Keratinocyte (primary cell): ENCODE measurements around the gene ECM2. TPM values are rescaled to one million over a fixed set of nuclear protein-coding genes. Genes with fewer than 3 reads are reported as not detected.

Experiments used
- DNase-seq: peaks from one replicate; pipeline ENCODE4 v3.0.0-alpha.2; 2011; ENCODE audit warnings: low read depth, missing footprints, low spot score
- FAIRE-seq: peaks from 2 replicates; lab custom pipeline; 2011; peaks lifted over from hg19 to GRCh38; lab: Jason Lieb, UNC
- H2AFZ ChIP-seq: 2 replicates; pipeline ENCODE4 v1.6.0; 2012; ENCODE audit warnings: low read length, control low read depth, inconsistent platforms; ENCODE audit not compliant: control insufficient read depth
- H3K27ac ChIP-seq: 2 replicates; pipeline ENCODE4 v1.5.1; 2011; ENCODE audit warnings: low read length; ENCODE audit not compliant: control insufficient read depth, insufficient read depth
- H3K27me3 ChIP-seq: 3 replicates; pipeline ENCODE4 v1.6.0; 2011; ENCODE audit warnings: low read length; ENCODE audit not compliant: control insufficient read depth, insufficient read depth; ENCODE audit errors: extremely low read depth
- H3K36me3 ChIP-seq, 2 experiments: 2 replicates in 1 of 2; 3 replicates in 1 of 2; pipeline ENCODE4 v1.5.1; 2011; ENCODE audit warnings: low read length in 2 of 2, mild to moderate bottlenecking in 1 of 2; ENCODE audit not compliant: control insufficient read depth in 2 of 2, insufficient read depth in 2 of 2; ENCODE audit errors: extremely low read depth in 1 of 2
- H3K4me1 ChIP-seq: 3 replicates; pipeline ENCODE4 v1.5.1; 2011; ENCODE audit warnings: low read length; ENCODE audit not compliant: control insufficient read depth, insufficient read depth; ENCODE audit errors: extremely low read depth
- H3K4me2 ChIP-seq: 3 replicates; pipeline ENCODE4 v1.6.0; 2011; ENCODE audit warnings: low read depth, low read length; ENCODE audit not compliant: control insufficient read depth, insufficient read depth; ENCODE audit errors: extremely low read depth
- H3K4me3 ChIP-seq, 3 experiments: fragments of 200-600 bp in 1 of 3; sonication (generic) in 1 of 3; 2 replicates in 2 of 3; 3 replicates in 1 of 3; pipeline ENCODE4 v1.5.1; 2011 to 2016; ENCODE audit warnings: low read length in 3 of 3, mild to moderate bottlenecking in 3 of 3, control low read depth in 2 of 3, inconsistent platforms in 1 of 3, low read depth in 1 of 3, mixed read lengths in 1 of 3, mixed run types in 1 of 3, moderate library complexity in 1 of 3; ENCODE audit not compliant: control insufficient read depth in 2 of 3, insufficient read depth in 2 of 3; ENCODE audit errors: extremely low read depth in 1 of 3
- H3K79me2 ChIP-seq: 2 replicates; pipeline ENCODE4 v1.6.0; 2012; ENCODE audit warnings: low read length; ENCODE audit not compliant: control insufficient read depth, insufficient read depth
- H3K9ac ChIP-seq: 3 replicates; pipeline ENCODE4 v1.6.0; 2011; ENCODE audit warnings: low read length; ENCODE audit not compliant: control insufficient read depth, insufficient read depth; ENCODE audit errors: extremely low read depth
- H3K9me1 ChIP-seq: 3 replicates; pipeline ENCODE4 v1.6.0; 2011; ENCODE audit warnings: low read length; ENCODE audit not compliant: control insufficient read depth, insufficient read depth; ENCODE audit errors: extremely low read depth
- H3K9me3 ChIP-seq: 2 replicates; pipeline ENCODE4 v1.5.1; 2012; ENCODE audit warnings: low read depth, low read length; ENCODE audit not compliant: control insufficient read depth
- H4K20me1 ChIP-seq: 3 replicates; pipeline ENCODE4 v1.6.0; 2011; ENCODE audit warnings: low read length; ENCODE audit not compliant: control insufficient read depth, insufficient read depth; ENCODE audit errors: extremely low read depth
- EZH2 ChIP-seq: IDR thresholded peaks from one replicate; pipeline ENCODE4 v1.6.1; 2012; ENCODE audit warnings: inconsistent platforms, mild to moderate bottlenecking, low read length, moderate library complexity
- dilution Hi-C: fragments of 300-500 bp; cut with MboI; formaldehyde crosslinking; loops from one replicate; pipeline ENCODE4 v1.7.0; 2020; ENCODE audit warnings: low sequenced_read_pairs; ENCODE audit not compliant: extremely low pct_ligation_motif_present
- polyA plus RNA-seq, 5 experiments: library from polyadenylated mRNA; depleted of rRNA in 3 of 5; stranded (reverse) in 3 of 5; stranded (forward) in 1 of 5; unstranded in 1 of 5; fragments of >200 nt; gene quantifications; 1 replicate in 1 of 5; 2 replicates in 3 of 5; 3 replicates in 1 of 5; pipeline versions ENCODE4 v1.2.1 to v1.2.3, GENCODE V29; 2011 to 2012; ENCODE audit warnings: missing spikeins in 2 of 5, low read depth in 1 of 5, low replicate concordance in 1 of 5
- TF ChIP-seq, protein P1 (sequence below), 3 experiments: IDR thresholded peaks in 1 of 3; conservative IDR thresholded peaks in 1 of 3; optimal IDR thresholded peaks in 1 of 3; 2 replicates in 2 of 3; 3 replicates in 1 of 3; pipeline versions ENCODE3 to v1.5.1; 2011; ENCODE audit warnings: low read length in 3 of 3, mild to moderate bottlenecking in 3 of 3, moderate library complexity in 2 of 3, control low read depth in 1 of 3, inconsistent platforms in 1 of 3; ENCODE audit not compliant: insufficient read depth in 2 of 3; ENCODE audit errors: extremely low read depth in 1 of 3

Gene ECM2
- polyA plus RNA-seq, 1 donor (not counting 4 experiments of a cell fraction or from before 2014, with no cell fraction given): 0.75 TPM

DNA sequence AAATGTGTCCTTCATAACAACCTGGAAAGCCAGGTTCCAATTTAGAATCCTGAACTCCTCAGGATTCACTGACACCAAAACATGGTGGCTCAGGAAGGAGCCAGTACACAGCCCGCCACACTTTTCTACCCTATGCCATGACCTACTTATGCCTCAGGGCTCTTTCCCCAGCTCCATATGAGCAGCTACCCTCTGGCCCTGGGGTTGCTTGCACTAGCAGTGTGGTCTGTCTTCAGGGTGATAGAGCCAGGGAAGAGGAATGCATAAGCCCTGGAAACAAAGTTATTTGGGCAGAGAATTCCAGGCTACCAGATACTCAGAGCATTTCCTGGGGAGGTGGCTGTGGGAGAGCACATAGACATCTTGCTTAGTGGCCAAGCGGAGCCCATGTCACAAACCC is 15.0 kb upstream of the ECM2 start:
- Histone ChIP-seq H3K27ac (no peak overlapping the region), H2AFZ (no peak overlapping the region), H3K27me3 (no peaks in the 10 kb centered on the region), H3K4me1 (no peaks in the 10 kb centered on the region), H3K4me3 (no peak overlapping the region), H3K79me2 (no peaks in the 10 kb centered on the region), H3K9me1 (no peaks in the 10 kb centered on the region), H3K9me3 (no peaks in the 10 kb centered on the region), H4K20me1 (no peaks in the 10 kb centered on the region), H3K9ac (no peak overlapping the region), H3K4me2 (no peak overlapping the region), H3K36me3 (no peaks in the 10 kb centered on the region)
- DNase-seq: no peak
- dilution Hi-C loops: no loop called here
- no peak for FAIRE-seq
- no peak for TF ChIP-seq EZH2
- TF ChIP-seq, protein P1, sequence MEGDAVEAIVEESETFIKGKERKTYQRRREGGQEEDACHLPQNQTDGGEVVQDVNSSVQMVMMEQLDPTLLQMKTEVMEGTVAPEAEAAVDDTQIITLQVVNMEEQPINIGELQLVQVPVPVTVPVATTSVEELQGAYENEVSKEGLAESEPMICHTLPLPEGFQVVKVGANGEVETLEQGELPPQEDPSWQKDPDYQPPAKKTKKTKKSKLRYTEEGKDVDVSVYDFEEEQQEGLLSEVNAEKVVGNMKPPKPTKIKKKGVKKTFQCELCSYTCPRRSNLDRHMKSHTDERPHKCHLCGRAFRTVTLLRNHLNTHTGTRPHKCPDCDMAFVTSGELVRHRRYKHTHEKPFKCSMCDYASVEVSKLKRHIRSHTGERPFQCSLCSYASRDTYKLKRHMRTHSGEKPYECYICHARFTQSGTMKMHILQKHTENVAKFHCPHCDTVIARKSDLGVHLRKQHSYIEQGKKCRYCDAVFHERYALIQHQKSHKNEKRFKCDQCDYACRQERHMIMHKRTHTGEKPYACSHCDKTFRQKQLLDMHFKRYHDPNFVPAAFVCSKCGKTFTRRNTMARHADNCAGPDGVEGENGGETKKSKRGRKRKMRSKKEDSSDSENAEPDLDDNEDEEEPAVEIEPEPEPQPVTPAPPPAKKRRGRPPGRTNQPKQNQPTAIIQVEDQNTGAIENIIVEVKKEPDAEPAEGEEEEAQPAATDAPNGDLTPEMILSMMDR (optimal IDR thresholded peaks at IDR 0.05 in 1 of 3, IDR thresholded peaks at IDR 0.05 in 1 of 3, conservative IDR thresholded peaks at IDR 0.05 in 1 of 3; ENCODE audit: extremely low read depth in 1 of 3, insufficient read depth in 2 of 3, low read length in 3 of 3): no peak

- no peak overlapping the region for H3K27ac ChIP-seq
- H3K4me2 ChIP-seq: no peak overlapping the region
- DNase-seq (no peak), FAIRE-seq (no peak)
- H3K36me3 ChIP-seq: no peaks in the 10 kb centered on the region
- H3K4me1 ChIP-seq: no peaks in the 10 kb centered on the region
- H3K9me3 ChIP-seq: no peaks in the 10 kb centered on the region
- H2AFZ ChIP-seq: no peak overlapping the region
- TF ChIP-seq, protein P1 (optimal IDR thresholded peaks at IDR 0.05 in 1 of 3, IDR thresholded peaks at IDR 0.05 in 1 of 3, conservative IDR thresholded peaks at IDR 0.05 in 1 of 3; ENCODE audit: extremely low read depth in 1 of 3, insufficient read depth in 2 of 3, low read length in 3 of 3): no peak
- no peak overlapping the region for H3K9ac ChIP-seq
- H4K20me1 ChIP-seq: no peaks in the 10 kb centered on the region
- H3K4me3 ChIP-seq: no peak overlapping the region
- dilution Hi-C loops: no loop called here
- no peaks in the 10 kb centered on the region for H3K9me1 ChIP-seq
- H3K27me3 ChIP-seq: no peaks in the 10 kb centered on the region
- no peaks in the 10 kb centered on the region for H3K79me2 ChIP-seq
Observed at GRCh38 chr9:92547356-92547755, 11.6 kb upstream of the ECM2 start.
